Left forelimb (tissue), 1 donor: Measurements from ENCODE around the gene SCD.
"Not testable (repeated sequence)": the region's sequence is repeated elsewhere in the genome, so short reads cannot be mapped to it uniquely, and the experiment has no call there.

Source experiments
- DNase-seq: peaks from one replicate; pipeline ENCODE4 v3.0.0-alpha.2; 2018; ENCODE audit warnings: low spot score

Gene SCD

DNA sequence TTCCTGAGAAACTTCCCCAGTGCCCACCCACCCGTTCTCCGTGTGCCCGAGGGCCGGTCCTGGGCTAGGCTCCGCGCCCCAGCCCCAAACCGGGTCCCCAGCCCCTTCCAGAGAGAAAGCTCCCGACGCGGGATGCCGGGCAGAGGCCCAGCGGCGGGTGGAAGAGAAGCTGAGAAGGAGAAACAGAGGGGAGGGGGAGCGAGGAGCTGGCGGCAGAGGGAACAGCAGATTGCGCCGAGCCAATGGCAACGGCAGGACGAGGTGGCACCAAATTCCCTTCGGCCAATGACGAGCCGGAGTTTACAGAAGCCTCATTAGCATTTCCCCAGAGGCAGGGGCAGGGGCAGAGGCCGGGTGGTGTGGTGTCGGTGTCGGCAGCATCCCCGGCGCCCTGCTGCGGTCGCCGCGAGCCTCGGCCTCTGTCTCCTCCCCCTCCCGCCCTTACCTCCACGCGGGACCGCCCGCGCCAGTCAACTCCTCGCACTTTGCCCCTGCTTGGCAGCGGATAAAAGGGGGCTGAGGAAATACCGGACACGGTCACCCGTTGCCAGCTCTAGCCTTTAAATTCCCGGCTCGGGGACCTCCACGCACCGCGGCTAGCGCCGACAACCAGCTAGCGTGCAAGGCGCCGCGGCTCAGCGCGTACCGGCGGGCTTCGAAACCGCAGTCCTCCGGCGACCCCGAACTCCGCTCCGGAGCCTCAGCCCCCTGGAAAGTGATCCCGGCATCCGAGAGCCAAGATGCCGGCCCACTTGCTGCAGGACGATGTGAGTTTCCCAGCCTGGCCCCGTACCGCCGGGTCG, at the start of gene SCD:
Gene SCD, plus strand, starts transcription at position 469 of the 803 bp plus-strand sequence. Its CDS starts 272 bp downstream, at position 741.
- DNase-seq: peak; percentile 83

DNA sequence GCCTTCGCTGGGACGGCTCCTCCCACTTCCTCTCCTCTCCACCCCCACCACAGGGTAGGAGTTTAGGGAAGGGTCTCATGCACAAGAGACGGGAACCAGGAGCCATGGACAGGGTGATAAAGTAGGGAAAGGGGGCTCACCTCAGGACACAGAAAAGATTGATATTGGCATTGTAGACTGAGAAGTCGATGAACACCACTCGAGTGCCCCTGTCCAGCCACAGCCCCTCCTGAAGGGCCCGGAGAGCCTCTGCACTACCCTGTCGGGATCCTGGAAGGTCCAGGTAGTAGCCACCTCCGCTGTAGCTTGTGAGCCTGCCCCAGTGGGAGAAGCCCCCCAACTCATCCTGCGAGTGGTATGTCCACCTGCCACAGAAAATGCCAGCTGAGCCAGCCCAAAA, 49.8 kb upstream of the SCD start:
- DNase-seq: no peak

DNA sequence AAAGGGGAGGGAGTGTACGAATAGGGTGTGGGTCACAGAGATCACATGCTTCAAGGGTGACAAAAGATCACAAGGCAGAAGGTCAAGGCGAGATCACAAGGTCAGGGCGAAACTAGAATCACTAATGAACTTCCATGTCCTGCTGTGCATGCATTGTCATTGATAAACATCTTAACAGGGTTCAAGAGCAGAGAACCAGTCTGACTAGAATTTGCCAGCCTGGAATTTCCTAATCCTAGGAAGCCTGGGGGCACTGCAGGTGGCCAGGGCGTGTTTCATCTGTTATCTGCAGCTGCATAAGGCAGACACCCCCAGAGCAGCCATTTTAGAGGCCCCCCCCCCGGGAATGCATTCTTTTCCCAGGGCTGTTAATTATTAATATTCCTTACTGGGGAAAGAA, 45.9 kb upstream of the SCD start:
- DNase-seq: not testable (repeated sequence)

DNA sequence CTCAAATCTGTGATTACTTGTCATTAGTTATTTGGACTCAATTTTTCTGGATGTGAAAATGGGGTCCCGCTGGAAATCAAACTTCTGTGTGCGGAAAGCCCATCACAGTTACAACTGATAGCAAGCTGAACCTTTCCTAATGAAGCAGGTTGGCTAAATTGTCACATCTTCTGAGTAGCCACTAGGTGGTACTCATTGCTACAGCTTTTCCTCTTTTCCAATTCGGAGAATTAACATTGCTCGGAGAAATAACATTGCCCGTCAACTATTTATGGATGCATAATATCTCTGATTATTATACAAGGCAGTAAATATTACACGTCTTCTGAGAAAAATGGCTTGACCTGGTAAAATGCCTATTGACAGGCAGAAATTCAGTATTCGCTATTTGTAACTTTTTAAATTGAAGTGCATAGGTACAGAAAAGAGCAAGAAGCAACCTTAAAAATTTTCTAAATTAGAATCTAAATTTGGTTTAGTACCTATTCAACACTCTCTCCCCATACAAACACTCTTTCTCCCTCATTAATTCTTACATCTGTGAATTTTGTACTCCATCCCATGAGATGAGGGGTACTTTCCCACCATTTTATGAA, 43.2 kb upstream of the SCD start:
- DNase-seq: no peak

DNA sequence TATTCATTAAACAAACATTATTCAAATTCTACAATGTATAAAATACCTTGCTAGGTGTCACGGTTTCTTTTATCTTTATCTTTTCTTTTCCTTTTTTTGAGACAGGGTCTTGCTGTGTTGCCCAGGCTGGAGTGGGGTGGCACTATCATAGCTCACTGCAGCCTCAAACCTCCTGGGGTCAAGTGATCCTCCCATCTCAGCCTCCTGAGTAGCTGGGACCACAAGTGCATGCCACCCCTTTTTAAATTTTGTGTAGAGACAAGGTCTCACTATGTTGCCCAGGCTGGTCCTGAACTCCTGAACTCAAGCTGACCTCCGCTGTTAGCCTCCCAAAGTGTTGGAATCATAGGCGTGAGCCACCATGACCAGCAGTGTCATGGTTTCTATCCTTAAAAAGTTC, 42.6 kb upstream of the SCD start:
- no peak for DNase-seq

DNA sequence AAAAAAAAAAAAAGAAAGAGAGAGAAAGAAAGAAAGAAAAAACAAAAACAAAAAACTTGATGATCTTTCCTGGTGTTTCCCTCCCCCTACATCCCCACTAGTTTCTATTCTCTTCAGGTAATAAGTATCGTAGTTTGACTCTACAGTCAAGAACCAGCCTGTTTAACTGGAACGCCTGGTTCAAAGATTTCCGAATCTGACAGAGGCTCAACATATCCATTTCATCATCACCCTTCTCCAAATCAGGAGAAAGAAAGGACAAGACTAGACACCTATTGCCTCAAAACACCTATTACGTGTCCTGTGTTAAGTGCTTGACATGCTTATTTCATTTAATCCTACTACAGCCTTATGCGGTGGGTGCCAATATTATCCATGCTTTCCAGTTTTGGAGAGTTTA, 40.2 kb upstream of the SCD start:
- DNase-seq: no peak

DNA sequence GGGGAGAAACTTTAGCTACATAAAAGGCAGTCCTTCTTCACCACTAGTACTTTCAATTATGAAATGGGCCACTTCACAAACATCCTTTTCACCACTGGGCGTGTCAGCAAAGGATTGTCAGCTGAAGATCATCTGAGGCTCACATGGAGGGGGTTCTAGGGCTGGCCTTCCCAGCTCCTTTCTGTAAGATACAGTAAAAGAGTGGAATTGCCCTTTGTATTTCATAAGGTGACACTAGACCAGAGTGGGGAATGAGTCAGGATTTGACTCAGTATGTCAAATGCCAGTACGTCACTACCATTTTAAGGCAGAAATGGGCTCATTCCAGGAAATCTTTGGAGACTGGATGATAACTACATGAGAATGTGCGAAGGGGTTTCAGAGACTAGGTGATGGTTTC, 39.3 kb upstream of the SCD start:
- no peak for DNase-seq

DNA sequence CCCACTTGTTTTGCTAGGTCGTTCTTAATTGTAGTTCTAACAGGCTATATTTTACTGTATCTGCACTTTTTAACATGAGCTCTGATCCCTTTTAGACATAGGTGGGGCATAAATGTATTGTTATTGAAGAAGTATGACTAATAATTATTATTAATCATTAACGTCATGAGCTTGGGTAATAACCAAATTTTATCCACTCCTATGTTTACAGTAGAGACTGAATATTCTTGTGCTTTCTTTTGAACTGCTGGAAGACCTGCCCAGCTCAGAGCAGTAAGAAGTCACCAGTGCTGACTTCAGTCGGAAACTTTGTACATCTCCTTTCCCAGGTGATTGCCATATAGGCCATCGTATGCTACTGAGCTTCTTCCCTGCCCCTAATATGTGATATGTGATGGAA, 35.7 kb upstream of the SCD start:
- DNase-seq: no peak

DNA sequence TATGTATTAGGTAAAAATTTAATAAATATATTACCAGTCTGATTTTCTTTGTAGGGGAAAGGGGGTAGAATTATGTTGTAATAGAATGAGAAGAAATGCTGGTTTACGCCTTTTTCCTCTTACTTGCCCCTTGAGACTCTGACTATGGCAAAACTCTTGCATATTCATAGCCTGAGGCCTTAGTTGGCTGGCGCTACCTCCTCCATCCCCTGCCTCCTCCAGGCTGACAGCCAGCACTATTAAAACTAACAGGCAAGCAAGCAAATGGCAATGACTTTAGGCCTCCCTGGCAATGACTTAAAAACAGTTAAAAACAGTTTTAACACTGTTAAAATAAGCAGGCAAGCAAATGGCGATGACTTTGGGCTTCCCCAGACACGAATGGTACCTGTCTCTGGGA, 31.4 kb upstream of the SCD start:
- no peak for DNase-seq

DNA sequence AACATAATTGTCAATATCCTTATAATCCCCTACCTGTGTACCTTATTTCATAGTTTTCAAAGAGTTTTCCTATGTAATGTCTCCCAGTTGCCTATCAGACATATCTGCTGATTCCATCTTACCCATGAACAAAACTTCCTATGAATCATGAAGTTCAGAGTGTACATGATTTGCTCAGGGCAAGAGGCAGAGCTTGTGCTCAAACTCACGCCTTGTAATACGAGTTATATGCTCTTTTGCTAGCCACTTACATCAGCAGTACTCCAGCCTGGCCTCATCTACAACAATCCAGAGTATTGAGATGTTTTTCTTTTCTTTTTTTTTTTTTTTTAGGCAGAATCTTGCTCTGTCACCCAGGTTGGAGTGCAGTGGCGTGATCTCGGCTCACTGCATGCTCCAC, 28.8 kb upstream of the SCD start:
- DNase-seq: no peak

DNA sequence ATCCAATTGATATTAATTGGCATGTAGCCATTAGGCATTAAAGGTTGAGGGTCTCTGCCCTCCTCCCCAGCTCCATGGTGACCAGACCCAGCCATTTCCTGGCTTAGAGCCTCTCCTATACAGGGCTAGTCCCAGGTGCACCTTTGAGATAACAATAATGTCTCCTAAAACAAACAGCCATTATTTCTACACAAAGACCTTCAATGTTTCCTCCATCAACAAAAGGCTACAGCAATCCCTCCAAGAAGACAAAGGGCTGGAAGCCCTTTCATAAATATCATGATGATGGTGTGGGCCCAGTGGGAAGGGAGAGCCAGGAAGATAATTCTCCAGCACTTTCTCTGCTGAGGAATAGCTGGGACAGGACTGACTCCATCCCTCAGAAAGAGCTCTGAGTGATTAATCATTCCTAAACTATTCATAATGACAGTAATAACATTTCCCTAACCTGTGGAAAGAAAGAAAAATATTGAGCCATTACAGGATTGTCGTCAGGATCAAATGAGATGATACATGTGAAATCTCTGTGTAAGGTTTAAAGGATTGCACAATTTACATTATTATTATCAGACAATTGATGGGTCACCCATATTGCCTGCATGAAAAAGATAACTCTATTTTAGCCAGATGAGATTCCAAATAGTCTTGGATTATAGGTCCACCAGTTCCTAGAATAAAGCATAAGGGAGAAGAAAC, 27.2 kb upstream of the SCD start:
- DNase-seq: no peak

DNA sequence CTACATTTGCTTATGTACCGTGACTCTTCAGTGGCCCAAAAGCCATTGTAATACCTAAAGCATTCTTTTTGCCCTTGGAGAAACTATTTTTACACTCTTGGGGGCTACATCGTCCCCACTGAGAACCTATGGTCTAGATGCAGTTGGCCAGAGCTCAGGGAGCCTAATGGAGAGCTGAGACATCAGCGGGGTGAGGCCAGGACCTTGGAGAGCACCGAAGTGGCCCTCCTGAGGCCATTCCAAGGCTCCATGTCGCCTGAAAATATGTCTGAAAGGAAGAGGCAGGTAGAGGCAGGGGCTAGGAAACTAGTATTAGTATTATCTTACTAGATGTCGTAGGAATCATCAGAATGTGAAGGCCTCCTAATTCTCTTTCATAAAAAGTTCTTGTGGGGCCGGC, 21.9 kb upstream of the SCD start:
- DNase-seq: no peak

DNA sequence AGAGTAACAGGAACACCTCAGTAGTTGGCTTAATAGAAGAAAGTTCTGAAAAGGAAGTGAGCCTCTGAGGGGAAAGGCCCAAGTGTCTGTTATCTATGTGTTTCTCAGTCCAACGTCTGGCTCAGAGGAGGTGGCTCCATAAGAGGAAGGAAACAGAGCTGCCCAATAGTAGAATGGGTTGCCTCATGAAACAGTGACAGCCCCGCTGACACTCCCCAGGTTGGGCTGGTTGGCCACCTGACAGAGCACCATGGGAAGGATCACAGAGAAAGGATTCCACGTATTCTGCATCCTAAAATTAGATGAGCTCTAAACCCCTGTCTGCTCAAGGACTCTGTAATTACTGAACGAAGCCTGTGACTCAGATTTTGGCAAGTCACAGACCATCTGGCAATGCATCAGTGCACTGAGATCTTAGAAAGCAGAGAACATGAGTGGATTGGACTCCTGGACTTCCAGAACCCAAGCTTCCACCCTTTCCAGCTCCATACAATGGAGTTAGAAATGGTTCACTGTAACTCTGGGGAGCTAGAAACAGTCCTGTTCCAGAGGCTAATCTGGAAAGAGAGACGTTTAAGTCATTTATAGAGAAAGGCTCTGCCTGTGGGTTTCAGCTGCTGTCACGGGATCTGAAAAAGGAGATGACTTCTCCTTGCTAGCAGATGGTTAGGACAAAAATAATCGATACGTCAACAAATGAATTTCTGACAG, 19.9 kb upstream of the SCD start:
- DNase-seq: no peak

DNA sequence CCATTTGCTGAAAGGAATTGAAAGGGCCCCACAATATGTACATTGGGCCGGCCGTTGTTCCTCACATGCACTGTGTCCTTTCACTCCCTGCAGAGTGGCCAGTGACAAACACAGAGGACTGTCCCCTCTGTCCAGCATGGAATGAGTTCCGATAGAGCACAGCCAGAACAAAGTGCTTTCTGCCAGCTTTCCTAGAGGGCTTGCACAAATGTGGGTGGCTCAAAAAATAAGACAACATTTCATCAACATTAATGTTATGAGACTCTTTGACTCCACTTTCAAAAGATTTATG, 19.4 kb upstream of the SCD start:
- DNase-seq: no peak

DNA sequence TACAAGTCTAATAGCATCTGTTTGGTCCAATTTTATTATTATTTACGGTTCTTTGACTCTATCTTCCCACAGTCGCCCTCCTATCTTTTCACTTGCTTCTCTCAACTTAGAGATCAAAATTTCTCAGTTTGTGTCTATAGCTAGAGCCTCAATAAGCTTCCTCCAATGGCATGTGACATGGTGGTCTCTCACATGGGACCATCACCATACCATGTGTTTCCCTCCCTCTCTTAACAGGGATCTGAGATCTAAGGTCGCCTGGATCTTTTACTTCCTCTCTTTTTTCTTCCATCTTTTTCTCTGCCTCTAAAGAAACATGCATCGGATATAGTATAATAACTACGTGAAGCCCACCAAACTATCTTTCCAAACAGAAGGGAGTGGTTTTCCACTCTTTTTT, 18.8 kb upstream of the SCD start:
- no peak for DNase-seq

DNA sequence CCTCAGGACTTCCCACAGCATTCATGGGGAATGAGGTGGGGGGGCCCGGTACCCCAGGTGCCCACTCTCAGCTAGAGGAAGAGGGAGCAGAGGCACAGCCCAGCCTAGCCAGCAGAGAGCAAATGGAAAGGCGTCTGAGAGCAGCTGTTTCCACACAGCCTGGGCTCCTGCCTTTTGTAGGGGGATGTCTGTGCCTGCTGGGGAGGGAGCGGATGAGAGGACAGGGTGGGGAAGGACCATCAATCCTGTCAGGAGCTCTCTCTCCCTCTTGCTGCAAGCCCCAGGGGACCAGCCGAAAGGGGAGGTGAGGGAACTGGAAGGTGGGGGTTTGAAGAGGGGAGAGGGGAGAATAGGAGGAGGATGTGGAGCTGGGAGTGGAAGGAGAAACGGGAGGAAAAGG, 17.0 kb upstream of the SCD start, which contains the start of gene PKD2L1:
Gene PKD2L1, minus strand, starts transcription at position 150 of the 400 bp plus-strand sequence. Its CDS starts 125 bp downstream, at position 25.
- no peak for DNase-seq

DNA sequence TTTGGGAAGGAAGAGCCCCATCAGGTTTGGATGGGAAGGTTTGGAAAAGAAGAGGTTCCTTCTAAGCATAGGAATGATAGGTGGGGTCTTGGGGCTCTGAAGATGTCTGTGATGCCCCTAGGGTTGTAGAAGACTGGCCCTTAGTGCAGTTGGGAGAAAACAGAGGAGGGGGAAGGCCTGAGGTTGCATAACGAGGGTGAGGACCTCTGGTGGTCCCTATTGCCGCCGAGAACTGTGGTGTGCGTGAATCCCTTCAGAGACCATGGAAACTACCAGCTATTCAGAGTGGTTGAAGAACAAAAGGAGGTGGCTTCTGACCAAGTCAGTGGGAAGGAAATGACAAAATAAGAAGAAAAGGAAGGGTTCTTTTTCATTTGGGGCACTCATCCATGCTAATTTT, 13.9 kb upstream of the SCD start:
- DNase-seq: no peak

DNA sequence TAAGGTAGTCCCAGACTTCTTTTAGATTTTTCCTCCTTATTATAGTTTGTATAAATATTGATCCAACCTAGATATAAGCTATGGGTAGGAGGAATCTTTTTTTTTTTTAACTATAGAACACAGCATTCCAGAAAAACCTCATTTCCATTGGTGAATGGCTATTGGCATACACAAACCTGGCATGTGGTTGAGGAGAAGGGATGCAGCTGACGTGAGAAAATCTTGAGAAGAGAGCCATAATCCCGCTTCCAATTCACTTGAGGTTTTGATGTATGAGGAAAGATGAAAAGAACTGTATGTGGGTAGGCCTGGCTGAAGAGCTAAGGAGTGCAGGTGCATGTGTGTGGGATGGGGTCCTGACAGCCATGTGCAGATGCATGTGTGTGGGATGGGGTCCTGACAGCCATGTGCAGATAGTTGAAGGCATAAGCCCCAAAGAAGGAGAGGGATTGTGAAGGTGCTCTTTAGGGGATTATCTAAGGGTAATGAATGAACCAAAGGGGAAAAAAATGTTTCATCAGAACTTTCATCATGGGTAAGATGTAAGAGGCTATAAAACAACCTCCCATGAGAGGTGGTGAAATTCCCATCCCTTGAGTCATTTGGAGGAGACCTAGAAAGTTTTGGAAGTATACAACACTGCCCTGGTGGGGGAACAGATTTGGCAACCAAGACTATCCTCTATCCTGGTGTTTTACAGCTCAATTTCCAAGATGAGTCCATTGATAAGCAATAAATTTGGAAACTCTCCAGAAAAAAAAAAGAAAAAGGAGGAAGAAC, 13.2 kb upstream of the SCD start:
- DNase-seq: no peak

DNA sequence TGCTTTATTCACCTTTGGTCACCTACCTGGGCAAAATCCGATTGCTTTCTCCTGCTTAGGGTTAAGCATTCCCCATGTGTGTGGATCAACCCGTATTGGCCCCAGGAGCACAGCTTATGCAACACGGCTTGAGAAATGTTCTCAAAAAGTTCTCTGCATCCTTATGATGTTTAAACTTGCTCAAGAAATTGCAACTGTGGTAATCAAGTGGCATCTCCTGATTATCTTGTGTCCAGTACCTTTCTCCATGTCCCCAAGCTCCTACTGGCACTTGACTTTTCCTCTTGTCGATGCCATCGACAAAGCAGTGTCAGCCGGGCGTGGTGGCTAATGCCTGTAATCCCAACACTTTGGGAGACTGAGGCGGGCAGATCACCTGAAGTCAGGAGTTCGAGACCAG, 12.3 kb upstream of the SCD start:
- DNase-seq: no peak

DNA sequence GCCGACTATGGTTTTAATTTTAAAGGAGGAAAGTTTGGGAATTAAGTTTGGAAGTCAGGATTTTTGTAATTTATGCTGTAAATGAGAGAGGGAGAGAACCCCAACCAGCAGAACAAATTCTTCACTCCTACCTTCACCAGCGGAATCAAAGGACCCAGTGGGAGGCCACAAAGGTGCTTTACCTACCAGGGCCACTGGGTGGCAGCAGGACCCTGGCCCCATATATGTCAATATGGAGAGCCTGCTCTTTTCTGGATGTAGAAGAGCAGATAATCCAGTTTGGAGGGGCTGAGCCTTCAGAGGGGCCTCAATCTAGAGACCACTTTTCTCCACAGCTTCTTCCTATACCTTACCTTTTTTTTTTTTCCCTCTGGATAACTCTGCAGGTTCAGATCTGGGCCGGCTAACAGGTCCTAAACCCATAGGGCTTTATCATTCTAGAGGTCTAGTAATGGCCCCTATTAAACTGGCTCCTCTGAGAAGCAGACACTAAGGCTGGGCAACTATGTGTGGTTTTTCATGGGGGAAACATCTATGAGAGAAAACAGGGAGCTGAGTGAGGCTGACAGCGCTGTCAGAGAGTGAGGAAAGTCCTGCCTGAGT, 8.5 kb upstream of the SCD start:
- DNase-seq: peak; percentile 77

DNA sequence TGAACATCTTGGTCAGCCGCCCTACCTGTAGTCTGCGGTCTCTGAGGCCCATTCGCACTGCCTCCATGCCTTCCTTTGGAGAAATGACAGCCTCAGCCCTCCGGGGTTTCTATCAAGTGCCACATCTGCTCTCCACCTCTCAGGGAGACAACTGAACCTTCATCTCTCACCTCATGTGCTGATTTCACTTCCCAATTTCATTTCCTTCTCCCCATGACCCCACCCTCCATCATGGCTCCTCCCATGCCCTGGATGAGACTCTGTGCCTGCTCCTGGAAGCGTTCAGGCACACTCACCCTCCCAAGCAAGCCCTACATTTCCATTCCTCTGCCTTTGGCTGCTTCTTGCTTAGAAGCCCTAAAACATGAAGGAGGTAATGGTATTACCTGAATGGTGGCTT, 7.8 kb upstream of the SCD start:
- DNase-seq: no peak
